ENCODE results near the gene TEPSIN. TPM values are rescaled to one million over a fixed set of nuclear protein-coding genes. Genes with fewer than 3 reads are reported as not detected.

Gene TEPSIN
- polyA plus RNA-seq, 1 donor (not counting 4 experiments of a cell fraction or from before 2014, with no cell fraction given): 7.1 TPM

GRCh38 chr17:81193051-81193410 is 45.8 kb downstream of the TEPSIN start:
- H3K27me3 ChIP-seq (ENCODE audit: control insufficient read depth, extremely low read depth, insufficient read depth, low read length): no peaks in the 10 kb centered on the region
- FAIRE-seq (no peak), DNase-seq (ENCODE audit: low read depth, low spot score) (no peak)
- H3K9me3 ChIP-seq (ENCODE audit: control insufficient read depth, low read depth, low read length): no peaks in the 10 kb centered on the region
- no peak overlapping the region for H3K9ac ChIP-seq (ENCODE audit: control insufficient read depth, extremely low read depth, insufficient read depth, low read length)
- no peak overlapping the region for H2AFZ ChIP-seq (ENCODE audit: control insufficient read depth, low read length)
- H3K36me3 ChIP-seq (ENCODE audit: control insufficient read depth in 2 of 2, extremely low read depth in 1 of 2, insufficient read depth in 2 of 2, low read length in 2 of 2): peaks cover 0 to 3% of the 10 kb centered on the region in 2 experiments
- no peak overlapping the region for H3K4me2 ChIP-seq (ENCODE audit: control insufficient read depth, extremely low read depth, insufficient read depth, low read depth, low read length)
- dilution Hi-C loops (cut with MboI; ENCODE audit: extremely low pct_ligation_motif_present, low sequenced_read_pairs): no loop called here
- no peaks in the 10 kb centered on the region for H3K4me1 ChIP-seq (ENCODE audit: control insufficient read depth, extremely low read depth, insufficient read depth, low read length)
- TF ChIP-seq, protein P1, sequence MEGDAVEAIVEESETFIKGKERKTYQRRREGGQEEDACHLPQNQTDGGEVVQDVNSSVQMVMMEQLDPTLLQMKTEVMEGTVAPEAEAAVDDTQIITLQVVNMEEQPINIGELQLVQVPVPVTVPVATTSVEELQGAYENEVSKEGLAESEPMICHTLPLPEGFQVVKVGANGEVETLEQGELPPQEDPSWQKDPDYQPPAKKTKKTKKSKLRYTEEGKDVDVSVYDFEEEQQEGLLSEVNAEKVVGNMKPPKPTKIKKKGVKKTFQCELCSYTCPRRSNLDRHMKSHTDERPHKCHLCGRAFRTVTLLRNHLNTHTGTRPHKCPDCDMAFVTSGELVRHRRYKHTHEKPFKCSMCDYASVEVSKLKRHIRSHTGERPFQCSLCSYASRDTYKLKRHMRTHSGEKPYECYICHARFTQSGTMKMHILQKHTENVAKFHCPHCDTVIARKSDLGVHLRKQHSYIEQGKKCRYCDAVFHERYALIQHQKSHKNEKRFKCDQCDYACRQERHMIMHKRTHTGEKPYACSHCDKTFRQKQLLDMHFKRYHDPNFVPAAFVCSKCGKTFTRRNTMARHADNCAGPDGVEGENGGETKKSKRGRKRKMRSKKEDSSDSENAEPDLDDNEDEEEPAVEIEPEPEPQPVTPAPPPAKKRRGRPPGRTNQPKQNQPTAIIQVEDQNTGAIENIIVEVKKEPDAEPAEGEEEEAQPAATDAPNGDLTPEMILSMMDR (optimal IDR thresholded peaks at IDR 0.05 in 1 of 3, IDR thresholded peaks at IDR 0.05 in 1 of 3, conservative IDR thresholded peaks at IDR 0.05 in 1 of 3; ENCODE audit: extremely low read depth in 1 of 3, insufficient read depth in 2 of 3, low read length in 3 of 3): no peak
- TF ChIP-seq EZH2 (IDR thresholded peaks at IDR 0.05; ENCODE audit: low read length): no peak
- no peak overlapping the region for H3K27ac ChIP-seq (ENCODE audit: control insufficient read depth, insufficient read depth, low read length)
- no peak overlapping the region for H3K4me3 ChIP-seq (ENCODE audit: control insufficient read depth in 2 of 3, extremely low read depth in 1 of 3, insufficient read depth in 2 of 3, low read depth in 1 of 3, low read length in 3 of 3)
- H3K79me2 ChIP-seq (ENCODE audit: control insufficient read depth, insufficient read depth, low read length): no peaks in the 10 kb centered on the region
- H4K20me1 ChIP-seq (ENCODE audit: control insufficient read depth, extremely low read depth, insufficient read depth, low read length): no peaks in the 10 kb centered on the region
- H3K9me1 ChIP-seq (ENCODE audit: control insufficient read depth, extremely low read depth, insufficient read depth, low read length): no peaks in the 10 kb centered on the region

DNA sequence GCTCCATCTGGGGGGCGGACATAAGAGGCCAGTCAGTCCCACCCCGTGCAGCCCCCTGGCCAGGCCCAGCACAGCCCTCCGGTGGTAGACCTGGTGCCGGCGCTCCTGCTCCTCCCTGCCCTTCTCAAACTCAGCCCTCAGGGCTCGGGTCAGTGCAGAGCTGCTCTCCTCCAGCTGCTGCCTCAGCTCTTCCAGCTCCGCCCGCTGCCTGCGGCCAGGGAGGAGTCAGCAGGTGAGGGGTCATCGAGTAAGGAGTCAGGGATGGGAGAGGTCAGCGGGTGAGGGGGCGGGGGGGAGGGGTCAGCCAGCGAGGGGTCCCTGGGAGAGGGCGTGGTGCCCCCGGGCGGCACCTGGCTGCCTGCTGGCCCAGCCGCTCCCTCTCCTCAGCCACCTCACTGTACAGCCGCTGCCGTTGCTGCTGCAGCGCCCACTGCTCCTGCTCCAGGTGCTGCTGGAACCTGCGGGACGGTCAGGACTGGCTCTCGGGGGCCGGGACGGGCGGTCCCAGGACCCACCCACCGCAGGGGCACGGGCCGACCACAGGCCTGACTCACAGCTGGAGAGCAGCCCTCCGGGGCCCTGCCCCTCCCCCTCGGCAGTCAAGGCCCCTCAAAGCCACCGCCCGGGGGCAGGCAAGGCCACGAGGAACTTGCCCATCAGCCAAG is 46.3 kb downstream of the TEPSIN start:
- Histone ChIP-seq H3K4me1 (ENCODE audit: control insufficient read depth, extremely low read depth, insufficient read depth, low read length) (no peaks in the 10 kb centered on the region), H3K9me1 (ENCODE audit: control insufficient read depth, extremely low read depth, insufficient read depth, low read length) (no peaks in the 10 kb centered on the region), H3K36me3 (ENCODE audit: control insufficient read depth in 2 of 2, extremely low read depth in 1 of 2, insufficient read depth in 2 of 2, low read length in 2 of 2) (peaks cover 0 to 3% of the 10 kb centered on the region in 2 experiments), H3K79me2 (ENCODE audit: control insufficient read depth, insufficient read depth, low read length) (no peaks in the 10 kb centered on the region), H3K27ac (ENCODE audit: control insufficient read depth, insufficient read depth, low read length) (no peak overlapping the region), H2AFZ (ENCODE audit: control insufficient read depth, low read length) (no peak overlapping the region), H3K9me3 (ENCODE audit: control insufficient read depth, low read depth, low read length) (no peaks in the 10 kb centered on the region), H3K9ac (ENCODE audit: control insufficient read depth, extremely low read depth, insufficient read depth, low read length) (no peak overlapping the region), H4K20me1 (ENCODE audit: control insufficient read depth, extremely low read depth, insufficient read depth, low read length) (no peaks in the 10 kb centered on the region), H3K27me3 (ENCODE audit: control insufficient read depth, extremely low read depth, insufficient read depth, low read length) (no peaks in the 10 kb centered on the region), H3K4me3 (ENCODE audit: control insufficient read depth in 2 of 3, extremely low read depth in 1 of 3, insufficient read depth in 2 of 3, low read depth in 1 of 3, low read length in 3 of 3) (no peak overlapping the region), H3K4me2 (ENCODE audit: control insufficient read depth, extremely low read depth, insufficient read depth, low read depth, low read length) (no peak overlapping the region)
- FAIRE-seq: no peak
- TF ChIP-seq, protein P1 (optimal IDR thresholded peaks at IDR 0.05 in 1 of 3, IDR thresholded peaks at IDR 0.05 in 1 of 3, conservative IDR thresholded peaks at IDR 0.05 in 1 of 3; ENCODE audit: extremely low read depth in 1 of 3, insufficient read depth in 2 of 3, low read length in 3 of 3): no peak
- no peak for TF ChIP-seq EZH2 (IDR thresholded peaks at IDR 0.05; ENCODE audit: low read length)
- dilution Hi-C loops (cut with MboI; ENCODE audit: extremely low pct_ligation_motif_present, low sequenced_read_pairs): no loop called here
- peak; percentile 5 for DNase-seq (ENCODE audit: low read depth, low spot score)
